GM12878 (cell line): ENCODE measurements around the gene SOX6.

Source experiments
- ATF7 ChIP-seq: fragments of 450-650 bp; IDR thresholded peaks from 2 replicates; pipeline ENCODE4 v1.6.1; 2016; ENCODE audit warnings: low read depth, mild to moderate bottlenecking
- CBFB ChIP-seq: IDR thresholded peaks from 2 replicates; pipeline ENCODE4 v1.6.1; 2016; ENCODE audit warnings: antibody characterized with exemption, low read depth
- CTCF ChIP-seq, 3 experiments: IDR thresholded peaks in 2 of 3; conservative IDR thresholded peaks in 1 of 3; 2 replicates each; pipeline ENCODE4 v1.5.1; 2011; ENCODE audit warnings: low read depth in 3 of 3, low read length in 3 of 3, mild to moderate bottlenecking in 3 of 3, control low read depth in 2 of 3, moderate library complexity in 2 of 3, inconsistent platforms in 1 of 3, mixed read lengths in 1 of 3; ENCODE audit not compliant: control insufficient read depth in 2 of 3, insufficient read depth in 1 of 3; ENCODE audit errors: extremely low read depth in 1 of 3
- EZH2 ChIP-seq: IDR thresholded peaks from 2 replicates; pipeline ENCODE4 v1.6.1; 2012; ENCODE audit warnings: low read depth, mild to moderate bottlenecking, control low read depth, inconsistent platforms, low read length, borderline replicate concordance; ENCODE audit not compliant: control insufficient read depth
- POLR2A ChIP-seq: IDR thresholded peaks from 2 replicates; pipeline ENCODE4 v1.6.1; 2011; ENCODE audit warnings: low read depth, mild to moderate bottlenecking, low read length
- RAD21 ChIP-seq: IDR thresholded peaks from 2 replicates; pipeline ENCODE4 v1.6.1; 2011; ENCODE audit warnings: mild to moderate bottlenecking, low read depth, low read length, moderate library complexity; ENCODE audit not compliant: insufficient read depth
- TARDBP ChIP-seq: IDR thresholded peaks from 2 replicates; pipeline ENCODE4 v1.6.1; 2016; ENCODE audit warnings: borderline replicate concordance
- ZNF592 ChIP-seq: fragments of 450-650 bp; IDR thresholded peaks from 2 replicates; pipeline ENCODE4 v1.6.1; 2017; ENCODE audit warnings: mild to moderate bottlenecking, moderate library complexity
- TF ChIP-seq, protein P1 (sequence below): fragments of 450-650 bp; IDR thresholded peaks from 2 replicates; pipeline ENCODE4 v1.6.1; 2014; ENCODE audit warnings: mild to moderate bottlenecking

DNA sequence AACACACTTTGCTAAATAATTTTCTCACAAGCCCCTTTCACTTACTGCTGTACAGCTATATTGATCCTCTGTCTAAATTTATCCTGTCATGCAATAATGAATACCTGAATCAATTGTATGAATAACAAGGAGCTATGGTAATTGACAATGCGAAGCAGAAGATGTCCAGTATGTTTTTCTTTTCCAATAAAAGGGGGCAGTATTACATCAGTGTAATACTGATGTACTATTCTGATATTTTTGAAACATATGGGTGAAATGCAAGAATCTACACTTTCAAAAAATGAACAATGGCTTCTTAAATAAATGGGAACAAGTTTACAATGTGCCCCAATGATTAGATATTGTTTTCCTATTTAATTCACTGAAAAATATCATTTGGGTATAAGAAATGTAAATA, 315.1 kb downstream of the SOX6 start:
- TF ChIP-seq CBFB: no peak
- TF ChIP-seq CTCF (IDR thresholded peaks at IDR 0.05 in 2 of 3, conservative IDR thresholded peaks at IDR 0.05 in 1 of 3; ENCODE audit: control insufficient read depth in 2 of 3, extremely low read depth in 1 of 3, insufficient read depth in 1 of 3, low read depth in 3 of 3, low read length in 3 of 3): no peak
- TF ChIP-seq ZNF592: no peak
- TF ChIP-seq RAD21: no peak
- TF ChIP-seq EZH2: no peak
- no peak for TF ChIP-seq ATF7
- no peak for TF ChIP-seq POLR2A
- TF ChIP-seq, protein P1, sequence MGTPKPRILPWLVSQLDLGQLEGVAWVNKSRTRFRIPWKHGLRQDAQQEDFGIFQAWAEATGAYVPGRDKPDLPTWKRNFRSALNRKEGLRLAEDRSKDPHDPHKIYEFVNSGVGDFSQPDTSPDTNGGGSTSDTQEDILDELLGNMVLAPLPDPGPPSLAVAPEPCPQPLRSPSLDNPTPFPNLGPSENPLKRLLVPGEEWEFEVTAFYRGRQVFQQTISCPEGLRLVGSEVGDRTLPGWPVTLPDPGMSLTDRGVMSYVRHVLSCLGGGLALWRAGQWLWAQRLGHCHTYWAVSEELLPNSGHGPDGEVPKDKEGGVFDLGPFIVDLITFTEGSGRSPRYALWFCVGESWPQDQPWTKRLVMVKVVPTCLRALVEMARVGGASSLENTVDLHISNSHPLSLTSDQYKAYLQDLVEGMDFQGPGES: no peak
- TF ChIP-seq TARDBP: no peak
